Dermis microvascular lymphatic vessel endothelial cell (primary cell): ENCODE data around the gene GRK4. TPM values are rescaled to one million over a fixed set of nuclear protein-coding genes. Genes with fewer than 3 reads are reported as not detected.
"Not testable (repeated sequence)": the region's sequence is repeated elsewhere in the genome, so short reads cannot be mapped to it uniquely, and the experiment has no call there.

Source experiments
- DNase-seq, 2 donors: peaks; one replicate each; pipeline versions ENCODE4 v3.0.0 to v3.0.0-alpha.2; 2010; ENCODE audit warnings: low read depth in 2 of 2
- total RNA-seq: library from RNA; depleted of rRNA; stranded (reverse); fragments of >200 nt; gene quantifications from 2 replicates; pipeline ENCODE4 v1.2.1, GENCODE V29; 2014

GRK4 gene
- total RNA-seq: 2.4 and 3.9 TPM in 2 replicates

DNA sequence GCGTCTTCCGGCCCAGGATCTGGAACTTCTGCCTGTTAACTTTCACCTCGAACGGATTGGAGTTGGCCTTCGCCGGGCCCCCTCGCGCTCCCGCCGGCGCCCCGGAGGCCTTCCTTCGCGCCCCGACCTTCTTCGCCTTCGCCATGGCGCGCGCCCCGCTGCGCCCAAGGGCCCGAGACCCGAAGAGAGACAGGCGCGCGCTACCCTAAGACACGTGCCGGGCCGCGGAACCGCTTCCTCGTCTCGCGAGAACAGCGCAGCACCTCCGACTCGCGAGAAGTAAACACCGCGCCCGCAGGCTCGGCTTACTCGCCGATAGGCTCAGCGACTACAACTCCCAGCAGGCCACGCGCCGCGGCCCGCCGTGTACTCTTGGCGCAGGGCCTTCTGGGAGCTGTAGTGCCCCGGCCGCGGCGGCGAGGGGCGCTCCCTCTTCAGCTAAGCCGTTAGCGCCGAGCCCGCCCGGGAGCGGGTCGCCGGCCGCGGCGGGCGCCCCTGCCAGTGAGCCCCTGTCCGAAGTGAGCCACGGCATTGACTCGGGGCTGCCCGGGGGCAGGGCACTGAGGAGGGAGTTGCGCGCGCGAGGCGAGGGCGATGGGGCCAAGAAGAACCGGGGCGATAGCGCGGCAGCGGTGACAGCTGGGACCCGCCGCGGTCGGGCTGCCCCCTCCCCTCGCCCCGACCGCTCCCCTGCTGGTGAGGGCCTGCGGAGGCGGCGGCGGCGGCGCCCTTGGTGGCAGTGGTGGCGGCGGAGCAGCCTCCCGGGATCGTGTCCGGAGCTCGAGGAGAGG lies at the start of gene GRK4, which contains the start of gene NOP14:
GRK4 (plus strand) TSS at position 397 of the 791 bp plus-strand sequence. CDS start 500 bp downstream, outside the sequence.
NOP14 (minus strand) TSS at position 232 of the 791 bp plus-strand sequence; CDS start at position 145, 87 bp downstream.
- DNase-seq: peak; percentile 95 to 99

DNA sequence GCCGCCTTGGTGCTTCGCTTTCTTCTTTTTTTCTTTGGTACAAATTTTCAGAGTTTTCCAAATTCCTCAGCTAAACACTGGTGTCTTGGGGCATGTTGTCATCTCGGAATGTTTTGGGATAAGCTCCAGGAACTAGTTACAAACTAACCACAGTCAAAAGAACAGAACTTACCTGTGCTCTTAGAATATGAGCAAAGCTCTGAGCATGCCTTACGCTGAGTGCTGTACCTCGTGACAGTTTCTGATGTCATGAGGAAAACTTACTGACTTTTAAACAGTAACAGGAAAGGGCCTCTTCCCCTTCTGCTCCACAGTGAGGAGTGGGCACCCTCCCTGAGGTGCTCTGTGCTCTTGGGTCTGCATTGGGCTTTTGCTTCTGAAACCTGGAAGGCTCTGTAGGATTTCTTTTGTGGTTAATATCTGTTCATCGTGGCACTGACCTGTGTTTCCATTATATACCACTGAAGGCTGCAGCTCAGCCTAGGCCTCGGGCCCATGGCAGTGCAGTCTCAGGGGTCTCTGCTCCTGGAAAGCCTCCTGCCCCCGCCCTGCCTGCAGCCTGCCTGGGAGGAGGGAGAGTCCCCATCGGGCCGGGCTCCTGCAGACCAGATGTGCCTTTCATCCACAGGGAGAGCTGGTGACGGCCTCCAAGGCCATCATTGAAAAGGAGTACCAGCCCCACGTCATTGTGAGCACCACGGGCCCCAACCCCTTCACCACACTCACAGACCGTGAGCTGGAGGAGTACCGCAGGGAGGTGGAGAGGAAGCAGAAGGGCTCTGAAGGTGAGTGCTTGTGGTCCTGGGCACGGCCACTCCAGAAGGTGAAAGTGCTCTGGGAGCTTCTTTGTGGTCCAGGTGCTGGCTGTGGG lies 48.9 kb upstream of the GRK4 start:
- DNase-seq: no peak

DNA sequence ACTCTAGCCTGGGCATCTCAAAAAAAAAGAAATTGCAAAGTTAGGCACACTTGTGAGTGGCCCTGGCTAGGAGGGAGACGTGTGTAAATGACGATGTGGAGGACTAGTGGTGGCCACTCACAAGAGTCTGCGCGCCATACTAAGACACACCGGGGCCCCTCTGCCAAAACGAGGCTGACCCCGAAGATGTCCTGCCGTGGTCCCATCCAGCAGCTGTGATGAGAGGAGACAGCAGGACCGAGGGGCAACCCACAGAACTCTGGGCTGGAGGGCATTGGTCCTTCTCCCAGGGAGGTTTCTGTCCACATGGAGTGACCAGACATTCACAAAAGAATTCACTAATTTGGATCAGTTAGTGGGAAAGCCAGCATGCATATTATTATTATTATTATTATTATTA lies 47.6 kb upstream of the GRK4 start:
- no peak for DNase-seq

DNA sequence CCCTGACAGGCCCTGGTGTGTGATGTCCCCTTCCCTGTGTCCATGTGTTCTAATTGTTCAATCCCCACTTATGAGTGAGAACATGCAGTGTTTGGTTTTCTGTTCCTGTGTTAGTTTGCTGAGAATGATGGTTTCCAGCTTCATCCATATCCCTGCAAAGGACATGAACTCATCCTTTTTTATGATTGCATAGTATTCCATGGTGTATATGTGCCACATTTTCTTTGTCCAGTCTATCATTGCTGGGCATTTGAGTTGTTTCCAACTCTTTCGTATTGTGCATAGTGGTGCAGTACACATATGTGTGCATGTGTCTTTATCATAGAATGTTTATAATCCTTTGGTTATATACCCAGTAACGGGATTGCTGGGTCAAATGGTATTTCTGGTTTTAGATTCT lies 46.7 kb upstream of the GRK4 start:
- not testable (repeated sequence) for DNase-seq

DNA sequence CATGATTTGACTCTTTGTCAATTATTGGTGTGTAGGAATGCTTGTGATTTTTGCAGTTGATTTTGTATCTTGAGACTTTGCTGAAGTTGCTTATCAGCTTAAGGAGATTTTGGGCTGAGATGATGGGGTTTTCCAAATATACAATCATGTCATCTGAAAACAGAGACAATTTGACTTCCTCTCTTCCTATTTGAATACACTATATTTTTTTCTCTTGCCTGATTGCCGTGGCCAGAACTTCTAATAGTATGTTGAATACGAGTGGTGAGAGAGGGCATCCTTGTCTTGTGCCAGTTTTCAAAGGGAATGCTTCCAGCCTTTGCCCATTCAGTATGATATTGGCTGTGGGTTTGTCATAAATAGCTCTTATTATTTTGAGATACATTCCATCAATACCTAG lies 45.1 kb upstream of the GRK4 start:
- not testable (repeated sequence) for DNase-seq

DNA sequence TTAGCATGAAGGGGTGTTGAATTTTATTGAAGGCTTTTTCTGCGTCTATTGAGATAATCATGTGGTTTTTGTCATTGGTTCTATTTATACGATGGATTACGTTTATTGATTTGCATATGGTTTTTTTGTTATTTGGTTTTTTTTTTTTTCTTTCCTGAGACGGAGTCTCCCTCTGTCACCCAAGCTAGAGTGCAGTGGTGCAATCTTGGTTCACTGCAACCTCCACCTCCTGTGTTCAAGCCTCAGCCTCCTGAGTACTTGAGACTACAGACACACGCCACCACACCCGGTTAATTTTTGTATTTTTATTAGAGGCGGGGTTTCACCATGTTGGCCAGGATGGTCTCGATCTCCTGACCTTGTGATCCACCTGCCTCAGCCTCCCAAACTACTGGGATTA lies 44.7 kb upstream of the GRK4 start:
- DNase-seq: not testable (repeated sequence)

DNA sequence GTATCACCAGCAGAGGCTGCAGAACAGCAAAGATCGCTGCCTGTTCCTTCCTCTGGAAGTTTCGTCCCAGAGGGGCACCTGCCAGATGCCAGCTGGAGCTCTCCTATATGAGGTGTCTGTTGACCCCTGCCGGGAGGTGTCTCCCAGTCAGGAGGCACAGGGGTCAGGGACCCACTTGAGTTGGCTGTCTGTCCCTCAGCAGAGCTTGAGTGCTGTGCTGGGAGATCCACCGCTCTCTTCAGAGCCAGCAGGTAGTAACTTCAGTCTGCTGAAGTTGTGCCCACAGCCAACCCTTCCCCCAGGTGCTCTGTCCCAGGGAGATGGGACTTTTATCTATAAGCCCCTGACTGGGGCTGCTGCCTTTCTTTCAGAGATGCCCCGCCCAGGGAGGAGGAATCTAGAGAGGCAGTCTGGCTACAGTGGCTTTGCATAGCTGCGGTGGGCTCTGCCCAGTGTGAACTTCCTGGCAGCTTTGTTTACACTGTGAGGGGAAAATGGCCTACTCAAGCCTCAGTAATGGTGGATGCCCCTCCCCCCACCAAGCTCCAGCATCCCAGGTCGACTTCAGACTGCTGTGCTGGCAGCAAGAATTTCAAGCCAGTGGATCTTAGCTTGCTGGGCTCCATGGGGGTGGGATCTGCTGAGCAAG lies 40.8 kb upstream of the GRK4 start:
- not testable (repeated sequence) for DNase-seq

DNA sequence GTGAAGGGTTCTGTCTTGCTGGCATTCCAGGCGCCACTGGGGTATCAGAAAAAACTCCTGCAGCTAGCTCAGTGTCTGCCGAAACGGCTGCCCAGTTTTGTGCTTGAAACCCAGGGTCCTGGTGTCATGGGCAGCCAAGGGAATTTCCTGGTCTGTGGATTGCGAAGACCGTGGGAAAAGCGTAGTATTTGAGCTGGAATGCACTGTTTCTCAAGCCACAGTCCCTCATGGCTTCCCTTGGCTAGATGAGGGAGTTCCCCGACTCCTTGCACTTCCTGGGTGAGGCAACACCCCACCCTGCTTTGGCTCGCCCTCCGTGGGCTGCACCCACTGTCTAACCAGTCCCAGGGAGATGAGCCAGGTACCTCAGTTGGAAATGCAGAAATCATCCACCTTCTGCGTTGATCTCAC lies 40.2 kb upstream of the GRK4 start:
- DNase-seq: no peak

DNA sequence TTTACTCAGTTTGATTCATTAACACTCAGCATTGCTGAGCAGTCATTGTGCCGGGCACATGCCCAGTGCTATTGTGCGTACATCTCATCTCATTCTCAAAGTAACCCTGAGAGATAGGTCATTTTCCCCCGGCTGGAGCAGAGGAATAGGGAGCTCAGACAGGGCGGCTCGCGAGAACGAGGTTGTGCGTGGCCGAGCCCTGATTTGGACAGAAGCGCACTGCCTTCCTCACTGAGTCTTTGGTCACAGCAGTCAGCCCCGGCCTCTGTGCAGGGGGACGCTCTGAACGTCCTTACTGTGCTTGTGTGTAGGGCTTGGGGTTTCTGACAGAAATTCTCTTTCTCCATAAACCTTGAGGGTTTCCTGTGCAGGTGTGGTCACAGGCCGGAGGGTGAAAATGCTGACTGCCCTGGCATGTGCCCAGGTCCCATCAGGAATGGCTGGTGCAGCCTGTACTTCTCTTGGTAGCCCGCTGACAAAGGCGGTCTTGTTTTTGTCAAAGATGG lies 39.6 kb upstream of the GRK4 start:
- DNase-seq: no peak

DNA sequence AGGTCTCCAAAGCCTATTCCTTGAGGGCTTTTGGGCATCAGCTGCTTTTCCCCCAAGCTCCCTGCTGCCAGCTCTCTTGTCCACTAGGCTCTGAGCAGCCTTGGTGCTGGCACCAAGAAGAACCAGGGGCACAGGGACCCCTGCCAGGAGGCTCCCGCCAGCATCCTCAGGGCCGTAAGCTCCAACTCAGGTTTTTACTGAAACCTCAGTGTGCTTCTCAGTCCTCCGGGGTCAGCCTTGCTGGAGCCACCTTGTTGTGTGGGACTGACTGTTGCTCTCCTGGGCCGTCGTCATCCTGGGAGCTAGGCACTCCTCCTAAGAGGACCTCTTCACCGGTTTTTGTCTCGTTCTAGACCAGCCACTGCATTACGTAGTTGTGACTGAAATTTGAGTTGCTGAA lies 39.1 kb upstream of the GRK4 start:
- no peak for DNase-seq

DNA sequence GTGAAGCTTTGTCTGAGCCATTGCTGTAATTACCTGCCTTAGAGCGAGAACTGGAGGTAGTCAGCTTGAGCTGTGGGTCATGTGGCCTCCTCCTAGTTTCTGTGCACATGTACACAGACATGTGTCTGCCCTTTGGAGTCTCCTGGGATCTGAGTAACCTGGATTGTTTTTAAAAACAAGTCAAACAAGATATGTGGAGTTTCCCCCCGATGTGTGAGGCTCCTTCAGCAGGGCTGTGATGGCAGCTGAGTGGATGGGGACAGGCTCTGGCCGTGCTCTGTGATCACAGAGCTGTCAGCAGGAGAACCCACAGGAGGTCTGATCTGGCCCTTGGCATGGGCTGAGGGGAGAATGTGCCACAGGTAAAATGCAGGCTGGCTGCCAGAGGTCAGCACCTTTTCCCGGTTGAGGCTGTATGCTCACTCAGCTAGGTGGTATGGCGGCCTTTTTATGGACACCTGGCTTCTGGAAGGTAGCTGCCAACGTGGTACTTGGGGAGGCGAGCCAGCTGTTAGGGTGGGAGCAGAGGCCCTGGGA lies 38.5 kb upstream of the GRK4 start:
- no peak for DNase-seq

DNA sequence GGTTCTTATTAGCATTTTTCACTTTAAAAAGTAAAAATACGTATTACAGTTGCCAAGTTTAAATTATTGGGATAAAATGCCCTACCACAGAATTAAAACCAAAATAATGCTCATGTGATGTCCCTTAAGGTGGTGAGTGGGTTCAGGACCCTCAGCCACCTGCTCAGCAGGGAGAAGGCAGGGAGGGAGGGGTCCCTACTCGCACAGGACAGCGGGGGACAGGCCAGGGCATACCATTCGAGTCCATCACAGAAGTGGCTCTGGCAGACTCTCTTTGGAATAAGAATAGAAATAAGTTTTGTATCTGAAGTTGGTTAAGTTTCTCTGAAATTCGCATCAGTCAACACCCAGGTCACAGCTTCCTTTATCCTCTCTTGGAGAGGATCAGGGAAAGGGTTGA lies 37.9 kb upstream of the GRK4 start:
- no peak for DNase-seq

DNA sequence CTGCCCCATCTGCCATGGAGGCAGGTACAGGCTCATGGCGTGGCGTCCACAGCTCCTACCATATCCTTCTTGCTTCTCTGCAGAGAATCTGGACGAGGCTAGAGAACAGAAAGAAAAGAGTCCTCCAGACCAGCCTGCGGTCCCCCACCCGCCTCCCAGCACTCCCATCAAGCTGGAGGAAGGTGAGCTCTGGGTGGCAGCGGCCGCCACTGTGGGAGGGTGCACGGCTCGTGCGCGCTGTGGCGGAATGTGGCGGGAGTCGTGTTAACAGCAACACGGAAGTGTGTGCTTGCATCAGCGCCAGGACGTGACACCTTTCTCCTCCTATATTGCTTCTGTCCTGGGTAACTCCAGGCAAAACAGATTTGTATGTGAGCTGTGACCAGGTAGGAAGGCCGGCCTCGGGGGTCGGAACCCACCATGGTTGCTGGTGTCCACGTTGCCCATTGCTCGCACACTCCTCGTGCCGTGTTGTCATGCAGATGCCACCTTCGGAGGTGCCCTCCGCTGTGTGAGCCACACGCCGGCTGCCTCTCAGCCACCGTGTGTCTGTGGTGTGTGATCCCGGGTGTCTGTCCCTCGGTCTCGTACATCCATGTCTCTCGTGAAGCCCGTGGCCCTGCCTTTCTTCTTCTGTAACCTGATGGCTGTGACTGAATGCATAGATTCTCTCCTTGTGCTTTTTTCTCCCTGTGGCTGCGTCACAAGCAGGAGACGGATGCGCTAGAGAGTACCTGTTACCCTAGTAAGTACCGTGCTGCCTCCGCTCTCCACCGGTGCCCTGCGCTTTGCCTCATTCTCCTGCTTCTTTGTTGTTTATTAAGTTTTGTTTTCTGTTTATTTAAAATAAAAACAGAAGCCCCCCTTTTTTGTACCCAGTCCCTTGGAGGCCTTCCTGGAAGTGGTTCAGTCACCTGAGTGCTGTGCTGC lies 37.2 kb upstream of the GRK4 start:
- DNase-seq: no peak

DNA sequence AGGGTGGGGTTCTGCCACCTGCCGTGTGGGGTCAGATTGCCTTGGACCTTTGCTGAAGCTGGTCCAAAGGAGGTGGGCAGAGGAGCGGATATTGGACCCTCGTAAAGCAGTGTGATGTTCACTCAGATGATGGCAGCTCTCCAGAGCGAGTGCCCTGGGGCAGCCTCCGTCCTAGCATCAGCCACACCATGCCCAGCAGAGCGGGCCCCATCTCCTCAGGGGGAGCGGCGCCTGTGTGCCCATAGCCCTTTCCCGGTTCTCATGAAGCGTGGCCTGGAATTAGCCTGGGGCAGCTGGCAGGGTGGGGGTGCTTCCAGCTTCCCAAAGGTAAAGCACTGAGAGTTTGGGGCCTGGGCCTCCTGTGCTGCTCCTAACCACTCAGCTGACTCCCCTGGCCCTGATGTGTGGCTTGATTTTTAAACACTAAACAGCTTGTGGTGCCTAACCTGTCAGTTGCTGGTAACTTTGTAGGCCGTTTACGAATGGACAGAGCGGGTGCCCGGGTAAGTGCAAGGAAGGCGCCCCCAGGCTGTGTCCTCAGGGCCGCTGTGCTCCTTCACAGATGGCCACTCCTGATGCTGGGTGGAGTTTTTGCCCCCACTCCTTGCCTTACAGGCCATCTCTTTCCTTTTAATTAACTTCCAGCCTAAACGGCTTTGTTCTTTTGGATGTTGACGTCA lies 36.2 kb upstream of the GRK4 start:
- no peak for DNase-seq

DNA sequence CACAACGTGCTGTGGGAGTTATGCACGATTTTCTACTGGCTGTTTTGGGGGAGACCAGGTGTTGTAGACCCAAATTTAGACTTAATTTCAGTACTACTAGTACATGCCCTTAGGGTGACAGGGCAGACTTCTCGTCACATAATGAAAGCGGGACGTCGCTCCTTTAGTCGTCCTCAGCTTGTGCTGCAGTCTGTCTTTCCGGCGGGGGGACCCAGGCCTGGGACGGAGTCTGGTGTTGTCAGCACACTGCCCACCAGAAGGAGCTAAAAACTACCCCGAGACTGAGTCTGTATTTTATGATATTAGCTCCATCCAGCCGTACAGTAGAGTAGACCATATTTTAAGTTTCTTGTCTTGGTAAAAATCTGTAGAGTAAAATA lies 35.7 kb upstream of the GRK4 start:
- DNase-seq: no peak

DNA sequence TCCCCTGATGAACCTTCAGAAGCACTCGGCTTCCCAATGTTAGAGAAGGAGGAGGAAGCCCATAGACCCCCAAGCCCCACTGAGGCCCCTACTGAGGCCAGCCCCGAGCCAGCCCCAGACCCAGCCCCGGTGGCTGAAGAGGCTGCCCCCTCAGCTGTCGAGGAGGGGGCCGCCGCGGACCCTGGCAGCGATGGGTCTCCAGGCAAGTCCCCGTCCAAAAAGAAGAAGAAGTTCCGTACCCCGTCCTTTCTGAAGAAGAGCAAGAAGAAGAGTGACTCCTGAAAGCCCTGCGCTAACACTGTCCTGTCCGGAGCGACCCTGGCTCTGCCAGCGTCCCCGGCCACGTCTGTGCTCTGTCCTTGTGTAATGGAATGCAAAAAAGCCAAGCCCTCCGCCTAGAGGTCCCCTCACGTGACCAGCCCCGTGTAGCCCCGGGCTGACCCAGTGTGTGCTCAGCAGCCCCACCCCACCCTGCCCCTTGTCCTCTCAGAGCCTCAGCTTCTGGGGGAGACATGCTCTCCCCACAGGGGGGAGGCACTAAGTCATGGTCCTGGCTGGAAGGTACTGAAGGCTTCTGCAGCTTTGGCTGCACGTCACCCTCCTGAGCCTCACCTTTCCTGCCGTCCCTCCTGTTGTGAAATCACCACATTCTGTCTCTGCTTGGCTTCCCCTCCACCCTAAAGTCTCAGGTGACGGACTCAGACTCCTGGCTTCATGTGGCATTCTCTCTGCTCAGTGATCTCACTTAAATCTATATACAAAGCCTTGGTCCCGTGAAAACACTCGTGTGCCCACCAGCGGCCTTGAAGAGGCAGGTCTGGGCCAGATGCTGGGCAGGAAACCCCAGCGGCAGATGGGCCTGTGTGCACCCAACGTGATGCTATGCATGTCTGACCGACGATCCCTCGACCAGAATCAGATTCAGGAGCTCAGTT lies 34.9 kb upstream of the GRK4 start:
- no peak for DNase-seq

DNA sequence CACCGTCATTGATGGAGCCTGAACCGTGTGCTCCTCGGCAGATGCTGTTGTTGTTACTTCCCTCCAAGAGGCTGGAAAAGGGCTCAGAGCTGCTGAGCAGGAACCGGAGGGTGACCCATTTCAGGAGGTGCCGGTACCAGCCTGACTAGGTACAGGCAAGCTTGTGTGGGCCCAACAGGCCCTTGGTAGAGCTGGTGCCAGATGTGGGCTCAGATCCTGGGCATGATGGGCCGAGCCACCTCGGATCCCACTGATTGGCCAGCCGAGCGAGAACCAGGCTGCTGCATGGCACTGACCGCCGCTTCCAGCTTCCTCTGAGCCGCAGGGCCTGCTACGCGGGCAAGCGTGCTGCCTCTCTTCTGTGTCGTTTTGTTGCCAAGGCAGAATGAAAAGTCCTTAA lies 33.9 kb upstream of the GRK4 start:
- no peak for DNase-seq

DNA sequence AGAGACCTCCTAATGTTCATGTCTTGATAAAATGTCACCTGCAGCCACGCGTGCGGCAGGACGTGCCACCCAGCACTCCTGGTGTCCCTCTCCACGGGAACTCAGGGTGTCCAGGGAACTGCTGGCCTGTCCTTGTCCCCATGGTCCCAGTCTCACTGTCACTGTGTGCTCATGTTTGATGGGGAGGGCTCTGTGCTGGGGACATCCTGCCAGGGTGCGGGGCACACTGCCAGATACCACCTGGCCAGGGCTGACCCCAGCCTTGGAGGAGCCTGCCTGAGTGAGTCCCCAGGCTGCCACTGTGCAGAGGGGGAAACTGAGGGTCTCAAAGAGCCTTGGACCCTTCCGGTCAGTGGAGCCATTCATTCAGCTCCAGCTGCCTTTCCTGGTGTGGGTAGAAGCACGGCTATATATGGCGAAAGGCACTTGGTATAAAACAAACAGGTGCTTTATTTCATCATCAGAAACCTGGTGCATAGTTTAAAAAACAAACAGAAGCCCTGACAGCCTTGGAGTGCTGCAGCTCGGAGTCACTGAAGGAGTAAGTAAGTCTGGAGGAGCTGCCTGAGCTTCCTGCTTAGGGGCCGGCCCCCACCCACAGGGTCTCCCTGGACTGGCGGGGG lies 33.1 kb upstream of the GRK4 start:
- DNase-seq: no peak
